A549 (cell line): Measurements from ENCODE around the gene FAM20B. TPM values are rescaled to one million over a fixed set of nuclear protein-coding genes. Genes with fewer than 3 reads are reported as not detected.
A peak's percentile ranks its signal among the peaks of the same experiment; 100 is the strongest.

Experiments
- ATAC-seq, 2 experiments: fragments of 200-7000 bp in 1 of 2; fragments of >200 bp in 1 of 2; cut with Nextera tagmentation in 1 of 2; cut with Tn5 transposase in 1 of 2; 3 replicates each; pipeline versions ENCODE4 v1.8.0 to v1.9.1; 2018 to 2020; ENCODE audit warnings: mild to moderate bottlenecking in 1 of 2, moderate library complexity in 1 of 2
- CTCF ChIA-PET: fragments of 300-600 bp; sonication (Branson Sonifier 250); formaldehyde crosslinking; extraction: SDS; loops from one replicate; lab custom pipeline; 2021; ENCODE audit warnings: antibody characterized with exemption, inconsistent platforms; lab: Yijun Ruan, JAX
- POLR2A ChIA-PET: fragments of 350-600 bp; formaldehyde crosslinking; extraction: SDS; loops from one replicate; lab custom pipeline; 2021; ENCODE audit warnings: antibody characterized with exemption, inconsistent platforms; lab: Yijun Ruan, JAX
- DNase-seq, 2 experiments: peaks; one replicate each; pipeline versions ENCODE4 v3.0.0 to v3.0.0-alpha.2; 2011 to 2016; ENCODE audit warnings: low read depth in 1 of 2, low spot score in 1 of 2
- FAIRE-seq: peaks from 2 replicates; lab custom pipeline; 2011; peaks lifted over from hg19 to GRCh38; lab: Jason Lieb, UNC
- H3K27ac ChIP-seq, 2 experiments: fragments of >200 bp; sonication (Bioruptor Twin); formaldehyde crosslinking; 3 replicates each; pipeline ENCODE4 v1.5.1; 2016 to 2017
- H3K4me1 ChIP-seq: fragments of >200 bp; sonication (Bioruptor Twin); formaldehyde crosslinking; 3 replicates; pipeline ENCODE4 v1.6.1; 2016
- H3K4me2 ChIP-seq: fragments of >200 bp; sonication (Bioruptor Twin); formaldehyde crosslinking; 3 replicates; pipeline ENCODE4 v1.6.1; 2016
- H3K4me3 ChIP-seq: fragments of >200 bp; sonication (Bioruptor Twin); formaldehyde crosslinking; 3 replicates; pipeline ENCODE4 v1.5.1; 2016
- H3K9me3 ChIP-seq: fragments of >200 bp; sonication (Bioruptor Twin); formaldehyde crosslinking; 3 replicates; pipeline ENCODE4 v1.6.1; 2016
- ATOH8 ChIP-seq: fragments of 250-450 bp; sonication (Bioruptor Pico); IDR thresholded peaks from 2 replicates; pipeline ENCODE4 v1.5.0; 2020; ENCODE audit warnings: low read depth, mild to moderate bottlenecking, moderate library complexity
- BCL3 ChIP-seq: fragments of >200 bp; sonication (Bioruptor Twin); formaldehyde crosslinking; IDR thresholded peaks from 3 replicates; pipeline ENCODE4 v1.6.1; 2016
- BHLHE40 ChIP-seq: IDR thresholded peaks from 2 replicates; pipeline ENCODE4 v1.6.1; 2012; ENCODE audit warnings: low read depth, low read length, inconsistent platforms
- CBX8 ChIP-seq: fragments of 200-600 bp; sonication (generic); IDR thresholded peaks from 2 replicates; pipeline ENCODE4 v1.6.1; 2016
- CEBPB ChIP-seq, 2 experiments: fragments of >200 bp in 1 of 2; sonication (Bioruptor Twin) in 1 of 2; formaldehyde crosslinking in 1 of 2; IDR thresholded peaks; 2 replicates each; pipeline ENCODE4 v1.6.1; 2012 to 2016
- E2F6 ChIP-seq: IDR thresholded peaks from 2 replicates; pipeline ENCODE4 v1.6.1; 2012; ENCODE audit warnings: low read depth, borderline replicate concordance
- FOSB ChIP-seq: fragments of 250-450 bp; sonication (Bioruptor Pico); IDR thresholded peaks from 2 replicates; pipeline ENCODE4 v1.5.0; 2020; ENCODE audit warnings: mild to moderate bottlenecking, moderate library complexity
- HEYL ChIP-seq: fragments of 250-450 bp; sonication (Bioruptor Pico); IDR thresholded peaks from 2 replicates; pipeline ENCODE4 v1.8.0; 2021; ENCODE audit warnings: mild to moderate bottlenecking, moderate library complexity
- HMGXB4 ChIP-seq: fragments of 250-450 bp; sonication (Bioruptor Pico); IDR thresholded peaks from 2 replicates; pipeline ENCODE4 v1.5.0; 2021; ENCODE audit warnings: mild to moderate bottlenecking, moderate library complexity, borderline replicate concordance
- HOXA7 ChIP-seq: fragments of 250-450 bp; sonication (Bioruptor Pico); IDR thresholded peaks from 2 replicates; pipeline ENCODE4 v1.5.0; 2020; ENCODE audit warnings: mild to moderate bottlenecking, moderate library complexity
- HOXB13 ChIP-seq: fragments of 250-450 bp; sonication (Bioruptor Pico); IDR thresholded peaks from 2 replicates; pipeline ENCODE4 v1.5.0; 2020; ENCODE audit warnings: low read depth, mild to moderate bottlenecking, moderate library complexity
- HOXB5 ChIP-seq: fragments of 250-450 bp; sonication (Bioruptor Pico); IDR thresholded peaks from 2 replicates; pipeline ENCODE4 v1.5.0; 2020; ENCODE audit warnings: mild to moderate bottlenecking, moderate library complexity
- JUN ChIP-seq, 2 experiments: fragments of >200 bp; sonication (Bioruptor Twin); formaldehyde crosslinking; IDR thresholded peaks; 2 replicates in 1 of 2; 3 replicates in 1 of 2; pipeline ENCODE4 v1.6.1; 2016 to 2017
- KDM1A ChIP-seq: fragments of 200-600 bp; sonication (generic); IDR thresholded peaks from 2 replicates; pipeline ENCODE4 v1.6.1; 2016; ENCODE audit warnings: low read depth, mild to moderate bottlenecking
- KDM5A ChIP-seq: fragments of 200-600 bp; sonication (generic); IDR thresholded peaks from 2 replicates; pipeline ENCODE4 v1.6.1; 2016; ENCODE audit warnings: antibody characterized with exemption, mild to moderate bottlenecking
- MAZ ChIP-seq: fragments of 150-350 bp; IDR thresholded peaks from 2 replicates; pipeline ENCODE4 v1.6.1; 2014; ENCODE audit warnings: antibody characterized with exemption, low read depth, low read length, borderline replicate concordance
- NR3C1 ChIP-seq: fragments of >200 bp; sonication (Bioruptor Twin); formaldehyde crosslinking; IDR thresholded peaks from 3 replicates; pipeline ENCODE4 v1.6.1; 2017
- PBX3 ChIP-seq: IDR thresholded peaks from 2 replicates; pipeline ENCODE4 v1.6.1; 2012
- RFX5 ChIP-seq: fragments of 450-650 bp; IDR thresholded peaks from 2 replicates; pipeline ENCODE4 v1.7.1; 2014; ENCODE audit warnings: antibody characterized with exemption, mild to moderate bottlenecking, moderate library complexity
- SMC3 ChIP-seq: fragments of >200 bp; sonication (Bioruptor Twin); formaldehyde crosslinking; IDR thresholded peaks from 3 replicates; pipeline ENCODE4 v1.6.1; 2018; ENCODE audit warnings: inconsistent platforms
- ZC3H11A ChIP-seq: fragments of 450-650 bp; IDR thresholded peaks from 2 replicates; pipeline ENCODE4 v1.6.1; 2014; ENCODE audit warnings: antibody characterized with exemption, mild to moderate bottlenecking
- ZFP36 ChIP-seq: fragments of 450-650 bp; IDR thresholded peaks from 2 replicates; pipeline ENCODE4 v1.6.1; 2014; ENCODE audit warnings: borderline replicate concordance; ENCODE audit not compliant: partially characterized antibody
- ZNF302 ChIP-seq: fragments of 250-450 bp; sonication (Bioruptor Pico); IDR thresholded peaks from 2 replicates; pipeline ENCODE4 v1.9.0; 2021; ENCODE audit warnings: inconsistent platforms, mild to moderate bottlenecking, moderate library complexity
- ZSCAN20 ChIP-seq: fragments of 250-450 bp; sonication (Bioruptor Pico); IDR thresholded peaks from 2 replicates; pipeline ENCODE4 v1.8.0; 2022; ENCODE audit warnings: mild to moderate bottlenecking, moderate library complexity
- WGBS: methylation state at CpG from one replicate; pipeline ENCODE4 v1.1.6; 2017; ENCODE audit errors: missing lambda C conversion rate; 5-methylcytosine and 5-hydroxymethylcytosine counted together
- polyA plus RNA-seq, 4 experiments: library from polyadenylated mRNA; depleted of rRNA in 3 of 4; stranded (reverse); fragments of >200 nt; fragmentation: RNase III in 1 of 4; extraction: RNeasy Plus Mini Kit Qiagen cat#74134 plus additional on column Dnase treatment in 1 of 4; gene quantifications; 2 replicates in 3 of 4; 3 replicates in 1 of 4; pipeline ENCODE4 v1.2.3, GENCODE V29; 2011 to 2017

Gene FAM20B
- polyA plus RNA-seq, 2 of the 4 experiments (the other 2 are of a cell fraction): 24.2 to 35.3 TPM

GRCh38 chr1:179026813-179027669, 1.3 kb downstream of the FAM20B start (continued):
- TF ChIP-seq ZSCAN20: no peak
- no peak for TF ChIP-seq MAZ
- no peak for TF ChIP-seq JUN (IDR thresholded peaks at IDR 0.05)
- no peak for TF ChIP-seq HOXA7 (CRISPR knock-in tag)
- TF ChIP-seq HMGXB4 (CRISPR knock-in tag): no peak
- TF ChIP-seq HEYL (CRISPR knock-in tag): no peak
- TF ChIP-seq CEBPB (IDR thresholded peaks at IDR 0.05): no peak

GRCh38 chr1:179029321-179029759, 3.6 kb downstream of the FAM20B start:
- ChIA-PET CTCF (interaction anchor here (0.6 to 2.8 kb wide), 6 partner anchors 9 to 50 kb away, joined by 3 to 15 read pairs (median 4); no protein-coding TSS in a partner anchor), POLR2A (no interaction called here)
- Histone ChIP-seq H3K4me1 (peaks cover 61% of the 10 kb centered on the region), H3K4me2 (peak overlapping the region; percentile 1; the same call in 1 of the 3 replicates), H3K9me3 (no peaks in the 10 kb centered on the region), H3K4me3 (no peak overlapping the region), H3K27ac (no peak overlapping the region)
- DNase-seq: no peak
- TF ChIP-seq HOXB5 (CRISPR knock-in tag) (no peak), MAZ (no peak), SMC3 (no peak), E2F6 (no peak), KDM1A (no peak), JUN (IDR thresholded peaks at IDR 0.05) (no peak), ATOH8 (CRISPR knock-in tag) (no peak), RFX5 (no peak), ZC3H11A (no peak), ZNF302 (no peak), BCL3 (no peak), BHLHE40 (no peak), FOSB (no peak), CBX8 (no peak), ZSCAN20 (no peak), NR3C1 (no peak), HOXB13 (CRISPR knock-in tag) (no peak), KDM5A (no peak), ZFP36 (no peak), PBX3 (no peak)
- 68% methylated on average over 3 of the region's 3 CpGs for WGBS
- ATAC-seq: no peak
- FAIRE-seq: no peak
